GM12864 (cell line): ENCODE results near the gene CRYBG1.

ENCODE experiments used
- DNase-seq: peaks from one replicate; pipeline ENCODE4 v3.0.0-alpha.2; 2011; ENCODE audit warnings: low read depth
- H3K4me3 ChIP-seq: 2 replicates; pipeline ENCODE4 v1.5.1; 2011; ENCODE audit warnings: mild to moderate bottlenecking, low read depth, low read length, control low read depth
- CTCF ChIP-seq: IDR thresholded peaks from 2 replicates; pipeline ENCODE4 v1.5.1; 2011; ENCODE audit warnings: low read depth, mild to moderate bottlenecking, moderate library complexity, low read length, control low read depth, inconsistent platforms; ENCODE audit errors: missing control alignments

CRYBG1 gene

DNA sequence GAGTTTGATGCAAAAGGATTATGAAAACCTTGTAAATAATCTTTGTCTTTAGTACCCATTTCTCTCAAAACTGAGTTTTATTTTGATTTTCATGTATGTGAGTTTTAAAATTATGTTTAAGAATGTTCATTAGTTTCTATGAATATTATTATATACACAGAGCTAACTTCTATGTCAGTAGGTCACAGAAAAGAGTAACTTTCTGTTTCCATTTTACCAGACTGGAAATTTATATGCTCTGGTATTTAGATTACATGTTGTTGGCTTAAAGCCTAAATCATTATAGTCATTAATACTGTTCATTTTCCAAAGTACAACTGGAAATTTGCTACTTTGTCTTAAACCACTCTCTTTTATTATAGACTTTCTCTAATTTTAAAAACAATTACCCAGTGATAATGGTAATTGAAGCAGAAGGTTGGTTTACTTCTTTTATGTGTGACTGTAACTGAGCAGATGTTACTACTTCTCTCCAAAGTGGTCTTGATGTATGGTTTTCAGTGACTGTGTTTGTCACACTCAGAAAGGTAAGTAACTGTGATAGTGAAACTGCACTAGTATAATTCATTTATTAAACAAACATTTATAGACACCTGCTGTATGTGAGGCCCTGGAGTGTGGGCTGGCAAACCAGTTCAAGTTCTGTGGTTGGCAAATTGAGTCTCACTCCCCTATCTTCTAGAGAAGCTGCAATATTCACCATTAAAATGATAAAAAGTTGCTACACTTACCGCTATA lies 13.2 kb downstream of the CRYBG1 start:
- no peak for DNase-seq
- no peak for TF ChIP-seq CTCF
- H3K4me3 ChIP-seq: no peak overlapping the region

GRCh38 chr6:106377061-106377540 lies 16.6 kb downstream of the CRYBG1 start:
- DNase-seq: no peak
- TF ChIP-seq CTCF: no peak
- H3K4me3 ChIP-seq: no peak overlapping the region

- DNase-seq: no peak
- no peak for TF ChIP-seq CTCF
- no peak overlapping the region for H3K4me3 ChIP-seq
Observed at GRCh38 chr6:106379951-106380350, 19.4 kb downstream of the CRYBG1 start.

DNA sequence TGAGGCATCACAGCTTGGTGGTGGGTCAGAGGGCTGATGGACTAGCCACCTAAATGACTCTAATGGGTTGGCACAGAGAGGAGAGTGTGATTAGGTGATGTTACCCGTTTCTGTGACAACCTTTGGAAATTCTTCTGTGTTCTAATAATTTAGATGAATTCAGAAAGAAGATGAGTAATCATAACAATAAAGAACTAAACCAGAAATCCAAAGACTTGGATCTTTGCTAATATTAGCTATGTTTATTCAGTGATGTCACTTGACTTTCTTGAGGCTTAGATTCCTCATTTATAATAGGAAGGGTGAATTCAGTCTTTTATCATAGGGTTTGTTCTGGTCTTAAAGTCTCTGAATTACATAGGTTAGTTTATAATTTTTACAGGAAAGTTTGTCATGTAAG lies 19.9 kb downstream of the CRYBG1 start:
- no peak for TF ChIP-seq CTCF
- no peak for DNase-seq
- H3K4me3 ChIP-seq: no peak overlapping the region

- TF ChIP-seq CTCF: no peak
- no peak for DNase-seq
- H3K4me3 ChIP-seq: no peak overlapping the region
Observed at GRCh38 chr6:106381223-106381622, 20.7 kb downstream of the CRYBG1 start.

GRCh38 chr6:106381881-106382280 lies 21.4 kb downstream of the CRYBG1 start:
- no peak for DNase-seq
- no peak for TF ChIP-seq CTCF
- H3K4me3 ChIP-seq: no peak overlapping the region

DNA sequence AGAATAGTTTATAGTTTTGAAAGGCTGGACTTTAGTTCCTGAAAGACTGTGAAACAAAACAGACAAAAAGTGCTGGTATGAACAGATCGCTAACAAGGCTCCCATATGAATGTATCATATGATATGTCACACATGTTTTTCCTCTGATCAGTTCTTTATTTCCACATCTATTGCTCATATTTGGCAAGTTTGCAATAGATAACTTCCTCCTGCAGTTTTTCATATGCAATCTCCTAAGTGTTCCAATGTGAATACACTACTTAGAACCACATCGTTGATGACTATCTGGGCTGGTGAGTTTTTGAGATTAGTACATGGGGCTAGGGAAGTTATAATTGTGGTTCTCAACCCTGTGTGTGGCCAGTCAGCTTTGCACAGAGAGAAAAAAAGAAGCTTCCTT lies 23.1 kb downstream of the CRYBG1 start:
- TF ChIP-seq CTCF: no peak
- DNase-seq: no peak

More for the DNA sequence above, 23.1 kb downstream of the CRYBG1 start:
- H3K4me3 ChIP-seq: no peak overlapping the region
